ENCODE results near the gene ZNF609.
A peak's percentile ranks its signal among the peaks of the same experiment; 100 is the strongest.

Gene ZNF609

DNA sequence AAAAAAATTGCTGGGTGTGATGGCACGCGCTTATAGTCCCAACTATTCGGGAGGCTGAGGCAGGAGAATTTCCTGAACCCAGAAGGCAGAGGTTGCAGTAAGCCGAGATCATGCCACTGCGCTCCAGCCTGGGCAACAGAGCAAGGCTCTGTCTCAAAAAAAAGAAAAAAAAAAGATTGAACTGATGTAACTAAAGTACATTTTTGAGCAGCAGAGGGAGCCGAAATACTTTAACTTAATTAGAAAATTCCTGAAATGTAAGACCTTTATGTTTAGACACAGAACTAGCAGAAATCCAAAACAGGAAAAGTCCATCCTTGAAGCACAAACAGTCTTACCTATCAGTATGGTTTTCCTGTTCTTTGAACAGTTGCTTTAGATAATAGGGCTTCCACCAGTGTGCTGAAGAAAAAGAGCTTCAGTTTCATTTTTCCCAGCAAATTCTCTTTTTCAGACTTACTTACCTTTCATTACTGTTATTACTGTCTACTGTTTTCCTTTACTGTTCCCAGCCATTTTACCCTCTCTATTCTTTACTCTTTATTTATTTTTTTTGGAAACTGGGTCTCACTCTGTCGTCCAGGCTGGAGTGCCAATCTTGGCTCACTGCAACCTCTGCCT lies 33.4 kb upstream of the ZNF609 start:
- no peaks in the 10 kb centered on the region for H3K9me3 ChIP-seq (ENCODE audit: severe bottlenecking)
- H3K36me3 ChIP-seq (ENCODE audit: low read depth), result peaks cover 76% of the 10 kb centered on the region
- H3K27me3 ChIP-seq (ENCODE audit: insufficient read depth, poor library complexity, severe bottlenecking), result no peaks in the 10 kb centered on the region
- TF ChIP-seq, protein P1, sequence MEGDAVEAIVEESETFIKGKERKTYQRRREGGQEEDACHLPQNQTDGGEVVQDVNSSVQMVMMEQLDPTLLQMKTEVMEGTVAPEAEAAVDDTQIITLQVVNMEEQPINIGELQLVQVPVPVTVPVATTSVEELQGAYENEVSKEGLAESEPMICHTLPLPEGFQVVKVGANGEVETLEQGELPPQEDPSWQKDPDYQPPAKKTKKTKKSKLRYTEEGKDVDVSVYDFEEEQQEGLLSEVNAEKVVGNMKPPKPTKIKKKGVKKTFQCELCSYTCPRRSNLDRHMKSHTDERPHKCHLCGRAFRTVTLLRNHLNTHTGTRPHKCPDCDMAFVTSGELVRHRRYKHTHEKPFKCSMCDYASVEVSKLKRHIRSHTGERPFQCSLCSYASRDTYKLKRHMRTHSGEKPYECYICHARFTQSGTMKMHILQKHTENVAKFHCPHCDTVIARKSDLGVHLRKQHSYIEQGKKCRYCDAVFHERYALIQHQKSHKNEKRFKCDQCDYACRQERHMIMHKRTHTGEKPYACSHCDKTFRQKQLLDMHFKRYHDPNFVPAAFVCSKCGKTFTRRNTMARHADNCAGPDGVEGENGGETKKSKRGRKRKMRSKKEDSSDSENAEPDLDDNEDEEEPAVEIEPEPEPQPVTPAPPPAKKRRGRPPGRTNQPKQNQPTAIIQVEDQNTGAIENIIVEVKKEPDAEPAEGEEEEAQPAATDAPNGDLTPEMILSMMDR (IDR thresholded peaks at IDR 0.05; ENCODE audit: poor library complexity, severe bottlenecking), result peak; percentile 76
- ATAC-seq (ENCODE audit: low read depth), result peak; percentile 49; the same call in 2 of the 3 replicates
- H3K4me3 ChIP-seq (ENCODE audit: severe bottlenecking), result no peak overlapping the region
- no peaks in the 10 kb centered on the region for H3K4me1 ChIP-seq (ENCODE audit: insufficient read depth, poor library complexity, severe bottlenecking)
- no peak overlapping the region for H3K27ac ChIP-seq (ENCODE audit: poor library complexity, severe bottlenecking)
- no peak for DNase-seq (ENCODE audit: low spot score)

DNA sequence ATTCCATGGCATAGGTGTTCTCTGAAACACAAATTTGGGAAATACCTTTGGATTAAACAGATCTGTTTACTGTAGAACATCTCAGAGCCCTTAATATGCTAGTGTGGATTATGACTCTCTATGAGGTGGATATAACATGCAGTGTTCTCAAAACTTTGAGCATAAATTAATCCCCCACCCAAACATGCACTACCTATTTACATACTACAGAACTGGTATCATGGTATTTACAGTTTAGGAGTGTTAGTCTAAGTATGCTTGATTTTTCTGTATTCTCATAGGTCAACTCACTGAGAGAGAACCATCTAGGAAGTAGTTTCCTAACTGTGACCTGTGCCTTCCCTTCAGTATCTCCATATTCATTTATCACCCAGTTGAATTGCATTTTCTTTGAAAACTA lies 30.9 kb upstream of the ZNF609 start:
- no peak for DNase-seq (ENCODE audit: low spot score)
- TF ChIP-seq, protein P1 (IDR thresholded peaks at IDR 0.05; ENCODE audit: poor library complexity, severe bottlenecking), result no peak
- Histone ChIP-seq H3K27me3 (ENCODE audit: insufficient read depth, poor library complexity, severe bottlenecking) (no peaks in the 10 kb centered on the region), H3K27ac (ENCODE audit: poor library complexity, severe bottlenecking) (no peak overlapping the region), H3K36me3 (ENCODE audit: low read depth) (peaks cover 70% of the 10 kb centered on the region), H3K4me1 (ENCODE audit: insufficient read depth, poor library complexity, severe bottlenecking) (no peaks in the 10 kb centered on the region), H3K9me3 (ENCODE audit: severe bottlenecking) (no peaks in the 10 kb centered on the region), H3K4me3 (ENCODE audit: severe bottlenecking) (no peak overlapping the region)
- no peak for ATAC-seq (ENCODE audit: low read depth)

DNA sequence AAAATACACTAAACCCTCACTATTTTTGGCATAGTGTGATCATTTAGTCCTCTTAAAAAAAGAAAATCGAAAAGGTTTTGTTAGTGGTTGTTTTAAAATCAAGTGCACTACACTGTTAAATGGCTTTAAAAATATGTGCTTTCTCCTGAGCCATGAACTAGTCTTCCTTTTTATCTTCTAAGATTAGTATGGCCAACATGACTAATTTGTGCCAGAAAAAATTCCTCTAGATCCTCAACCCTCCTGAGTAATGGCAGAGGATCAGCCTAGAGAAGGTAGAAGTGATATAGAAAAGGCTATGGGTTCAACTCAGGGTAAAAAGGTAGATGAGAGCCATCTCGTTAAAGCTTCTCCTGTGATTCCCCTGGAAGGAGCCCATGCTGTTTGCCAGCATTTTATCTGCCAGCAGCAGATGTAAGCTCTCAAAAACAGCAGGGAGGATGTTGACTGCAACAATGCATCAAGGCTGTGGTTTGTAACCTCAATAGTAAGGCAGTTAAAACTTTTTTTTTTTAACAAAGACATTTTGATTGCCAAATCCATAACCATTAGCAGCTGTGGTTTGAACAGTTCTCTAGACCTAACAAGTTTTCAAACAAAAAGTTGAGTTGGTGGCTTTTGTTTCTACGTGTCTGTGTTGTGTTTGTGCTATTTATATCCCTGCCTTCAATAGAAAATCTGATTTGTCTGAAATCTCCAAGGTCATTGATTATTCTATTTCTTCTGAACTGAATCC lies 30.2 kb upstream of the ZNF609 start:
- Histone ChIP-seq H3K4me1 (ENCODE audit: insufficient read depth, poor library complexity, severe bottlenecking) (no peaks in the 10 kb centered on the region), H3K9me3 (ENCODE audit: severe bottlenecking) (no peaks in the 10 kb centered on the region), H3K27me3 (ENCODE audit: insufficient read depth, poor library complexity, severe bottlenecking) (no peaks in the 10 kb centered on the region), H3K4me3 (ENCODE audit: severe bottlenecking) (no peak overlapping the region), H3K27ac (ENCODE audit: poor library complexity, severe bottlenecking) (no peak overlapping the region), H3K36me3 (ENCODE audit: low read depth) (peaks cover 66% of the 10 kb centered on the region)
- TF ChIP-seq, protein P1 (IDR thresholded peaks at IDR 0.05; ENCODE audit: poor library complexity, severe bottlenecking), result no peak
- ATAC-seq (ENCODE audit: low read depth), result no peak
- DNase-seq (ENCODE audit: low spot score), result no peak

DNA sequence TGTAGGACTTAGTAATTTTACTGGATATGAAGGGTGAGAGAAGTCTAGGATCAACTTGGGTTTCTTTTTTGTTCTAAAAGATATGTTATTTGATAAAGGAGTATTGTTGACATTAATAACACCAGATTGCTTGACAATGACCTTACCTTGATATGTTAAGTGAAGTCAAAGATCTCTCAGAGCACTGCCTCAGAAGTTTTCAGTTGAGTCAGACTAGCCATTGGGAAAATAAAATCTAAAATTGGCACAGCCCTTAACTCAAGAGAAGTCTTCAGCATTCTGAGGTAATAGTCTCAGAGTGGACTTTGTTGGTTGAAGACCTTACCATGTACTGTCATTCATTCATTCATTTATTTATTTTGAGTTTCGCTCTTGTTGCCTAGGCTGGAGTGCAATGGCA lies 22.4 kb upstream of the ZNF609 start:
- Histone ChIP-seq H3K9me3 (ENCODE audit: severe bottlenecking) (no peaks in the 10 kb centered on the region), H3K27ac (ENCODE audit: poor library complexity, severe bottlenecking) (peak overlapping the region; percentile 1), H3K4me1 (ENCODE audit: insufficient read depth, poor library complexity, severe bottlenecking) (peaks cover 2% of the 10 kb centered on the region), H3K4me3 (ENCODE audit: severe bottlenecking) (no peak overlapping the region), H3K27me3 (ENCODE audit: insufficient read depth, poor library complexity, severe bottlenecking) (no peaks in the 10 kb centered on the region), H3K36me3 (ENCODE audit: low read depth) (peaks cover 7% of the 10 kb centered on the region)
- ATAC-seq (ENCODE audit: low read depth) (no peak), DNase-seq (ENCODE audit: low spot score) (no peak)
- TF ChIP-seq, protein P1 (IDR thresholded peaks at IDR 0.05; ENCODE audit: poor library complexity, severe bottlenecking), result no peak
